ENCODE measurements around the gene COPZ1.

Gene COPZ1

DNA sequence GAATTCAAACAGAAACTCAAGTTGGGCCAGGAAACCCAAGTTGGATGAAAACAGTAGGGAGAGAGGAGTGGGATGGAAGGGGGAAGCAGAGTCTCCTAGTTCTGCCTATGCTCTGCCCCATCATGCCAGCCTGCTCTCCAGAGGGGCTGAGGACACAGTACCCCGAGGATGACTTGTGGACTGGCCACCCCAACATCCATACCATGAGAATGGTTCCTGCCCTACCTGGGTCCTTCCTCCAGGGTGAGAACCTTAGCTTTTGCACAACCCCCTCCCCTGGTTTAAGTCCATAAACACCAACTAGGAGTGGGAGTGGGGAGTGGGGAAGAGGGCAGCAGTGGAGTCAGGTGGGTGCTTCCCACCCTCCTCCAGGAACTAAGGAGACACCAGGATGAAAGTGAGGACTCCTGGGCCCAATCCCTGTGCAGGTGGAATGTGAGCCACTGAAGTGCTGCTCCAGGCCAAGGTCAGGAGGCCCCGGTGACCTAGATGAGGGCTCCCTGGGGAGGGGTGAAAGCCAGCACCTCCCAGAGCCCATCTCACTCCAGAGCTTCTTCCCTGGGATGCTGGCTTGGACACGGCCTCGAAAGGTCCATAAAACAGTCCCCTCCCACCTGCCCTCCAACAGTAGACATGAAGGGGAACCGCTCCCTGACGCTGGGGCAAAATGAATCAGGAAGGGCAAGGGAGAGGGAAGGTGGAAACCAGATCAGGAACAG lies 53.0 kb downstream of the COPZ1 start:
- no peak for DNase-seq

DNA sequence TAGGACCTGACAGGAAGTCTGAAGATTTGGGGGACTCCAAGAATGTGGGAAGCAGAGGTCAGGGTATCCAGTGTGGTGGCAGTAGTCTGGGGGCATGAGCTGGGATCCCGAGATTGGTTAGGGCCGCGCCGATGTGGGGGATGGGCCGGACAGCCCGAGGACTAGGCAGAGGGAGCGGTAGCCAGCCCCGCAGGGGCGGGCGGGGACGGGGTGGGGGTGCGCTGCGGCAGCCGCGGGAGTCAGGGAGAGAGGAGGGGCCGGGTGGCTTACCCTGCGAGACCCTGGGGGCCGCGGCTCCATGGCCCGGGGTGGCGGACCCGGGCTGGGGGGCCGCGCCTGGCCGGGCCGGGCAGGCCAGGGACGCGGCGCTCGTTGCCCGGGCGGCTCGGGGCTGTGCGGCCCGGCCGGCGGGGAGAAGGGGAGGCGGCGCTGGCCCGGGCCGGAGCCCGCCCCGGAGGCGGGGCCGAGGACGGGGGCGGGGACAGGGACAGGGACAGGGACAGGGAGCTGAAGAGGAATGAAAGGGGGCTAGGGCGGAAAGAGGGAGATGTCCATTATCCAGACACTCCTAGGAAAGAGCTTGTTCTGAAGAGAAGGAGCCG lies 54.0 kb downstream of the COPZ1 start:
- DNase-seq, result peak; percentile 65

DNA sequence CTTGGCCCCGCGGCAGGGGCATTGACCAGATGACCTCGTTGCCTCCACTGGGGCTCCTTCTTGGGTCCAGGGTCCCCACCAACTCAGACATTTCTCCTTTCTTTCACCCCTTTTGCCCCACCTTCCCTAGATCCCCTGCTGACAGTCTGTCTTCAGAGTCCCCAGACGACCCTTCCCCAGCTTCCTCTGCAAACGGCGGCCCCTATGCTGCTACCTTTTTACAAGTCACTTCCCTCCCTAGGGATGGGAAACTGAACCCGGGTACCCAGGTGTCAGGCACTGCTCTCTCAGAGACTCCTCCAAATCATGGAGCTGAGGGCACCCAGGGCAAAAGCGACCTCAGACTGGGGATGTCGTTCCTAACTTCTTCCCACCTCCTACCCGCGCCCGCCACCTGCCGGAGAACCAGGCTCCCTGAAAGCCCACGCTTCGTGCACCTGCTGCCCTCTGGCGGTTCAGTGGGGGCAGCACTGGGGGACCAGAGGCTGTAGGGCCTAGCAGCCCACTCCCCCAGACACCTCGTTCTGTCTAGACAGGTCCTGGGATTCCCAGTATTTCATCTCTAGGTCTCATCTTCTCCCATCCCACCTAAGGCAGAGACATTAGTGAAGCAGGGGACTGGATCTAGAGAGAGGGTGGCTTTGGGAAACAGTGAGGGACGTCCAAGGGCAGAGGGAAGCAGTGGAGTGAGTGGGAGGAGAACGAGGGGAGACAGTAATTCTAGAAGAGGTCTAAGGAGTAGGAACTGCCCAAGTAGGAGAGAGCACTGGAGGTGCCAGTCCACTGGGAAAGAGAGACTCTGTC lies 54.7 kb downstream of the COPZ1 start:
- peak; percentile 84 for DNase-seq

DNA sequence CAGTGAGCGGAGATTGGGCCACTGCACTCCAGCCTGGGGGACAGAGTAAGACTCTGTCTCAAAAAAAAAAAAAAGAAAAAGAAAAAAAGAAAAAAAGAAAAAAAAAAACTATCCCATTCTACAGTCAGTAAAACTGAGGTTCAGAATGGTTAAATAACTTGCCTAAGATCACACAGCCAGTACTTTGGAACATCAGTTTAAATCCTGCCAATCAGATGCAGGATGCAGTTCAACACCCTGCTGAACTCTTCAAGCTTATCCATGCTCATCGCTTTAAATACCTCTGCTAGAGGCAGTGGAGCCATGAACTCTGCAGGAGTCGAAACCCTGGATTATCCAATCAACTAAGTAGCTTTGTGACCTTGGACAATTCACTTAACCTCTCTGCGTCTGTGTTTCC lies 56.2 kb downstream of the COPZ1 start:
- no peak for DNase-seq

GRCh38 chr12:54383041-54383609 lies 58.2 kb downstream of the COPZ1 start:
- DNase-seq, result peak; percentile 91

DNA sequence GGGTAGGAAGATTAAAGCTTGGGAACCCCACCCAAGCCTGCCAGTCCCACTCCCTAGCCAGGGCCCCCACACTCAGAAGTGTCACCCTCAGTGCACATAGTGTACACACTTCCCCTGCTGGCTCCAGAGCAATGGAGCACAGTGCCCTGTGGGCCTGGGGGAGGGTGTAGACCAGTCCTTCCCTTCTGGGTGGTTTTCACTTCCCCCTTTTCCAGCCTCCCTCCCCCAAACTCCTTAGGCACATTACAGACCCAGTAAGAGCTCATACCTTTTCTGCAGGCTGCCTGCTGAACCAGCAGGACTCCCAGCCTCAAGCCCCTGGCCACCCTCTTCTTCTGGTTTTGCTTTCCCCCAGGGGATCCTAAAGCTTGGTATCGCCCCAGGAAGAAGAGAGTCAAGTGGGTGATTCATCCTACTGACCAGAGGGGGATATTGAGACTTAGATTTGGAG lies 59.7 kb downstream of the COPZ1 start, which contains the start of gene ZNF385A:
Gene ZNF385A, minus strand, starts transcription at position 143 of the 451 bp plus-strand sequence. CDS start 219 bp downstream, outside the sequence.
- DNase-seq, result no peak

GRCh38 chr12:54385251-54385914 lies 60.5 kb downstream of the COPZ1 start:
- no peak for DNase-seq

GRCh38 chr12:54386403-54387113 lies 61.6 kb downstream of the COPZ1 start:
- DNase-seq, result no peak

- no peak for DNase-seq
Observed at GRCh38 chr12:54387114-54387467, 62.2 kb downstream of the COPZ1 start.

DNA sequence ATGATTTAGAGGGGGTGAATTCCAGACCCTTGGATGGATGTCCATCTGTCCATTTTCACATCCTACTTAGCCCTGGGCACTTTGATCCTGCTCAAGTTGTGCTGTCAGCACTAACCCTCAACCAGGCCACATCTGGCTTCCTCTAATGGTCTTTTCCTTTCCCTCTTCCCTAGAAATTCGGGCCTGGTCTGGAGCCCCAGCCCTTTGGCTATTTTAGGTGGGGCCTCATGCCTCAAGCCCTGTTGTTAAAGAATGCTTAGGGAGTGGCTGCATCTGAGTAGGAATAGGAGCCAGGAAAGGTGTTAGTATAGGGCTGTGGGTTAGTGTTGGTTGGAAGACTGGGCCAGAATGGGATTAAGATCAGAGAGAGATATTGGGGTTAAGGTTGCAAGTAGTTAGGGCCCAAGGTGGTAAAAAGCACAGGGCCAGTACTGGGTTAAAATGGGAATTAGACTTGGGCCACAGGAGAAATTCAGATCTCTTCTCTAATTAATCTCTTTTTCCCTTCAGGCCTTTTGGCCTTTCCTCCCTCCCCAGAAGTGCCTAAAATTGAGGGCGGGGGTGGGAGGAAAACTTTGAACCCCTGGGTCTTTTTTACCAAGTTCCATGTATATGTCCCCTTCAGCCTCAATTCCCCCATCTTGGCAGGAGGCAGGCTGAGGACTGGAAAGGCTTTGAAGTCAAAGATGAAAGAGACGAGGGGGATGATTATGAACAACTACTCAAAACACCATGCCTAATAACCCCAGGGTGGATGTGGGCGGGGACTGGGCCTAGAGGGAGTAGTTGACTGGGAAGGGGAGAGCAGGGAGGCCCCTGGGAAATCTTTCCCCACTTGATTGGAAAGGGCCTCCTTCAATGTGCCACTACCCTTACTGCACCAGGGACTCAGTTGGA lies 63.6 kb downstream of the COPZ1 start:
- DNase-seq, result no peak

DNA sequence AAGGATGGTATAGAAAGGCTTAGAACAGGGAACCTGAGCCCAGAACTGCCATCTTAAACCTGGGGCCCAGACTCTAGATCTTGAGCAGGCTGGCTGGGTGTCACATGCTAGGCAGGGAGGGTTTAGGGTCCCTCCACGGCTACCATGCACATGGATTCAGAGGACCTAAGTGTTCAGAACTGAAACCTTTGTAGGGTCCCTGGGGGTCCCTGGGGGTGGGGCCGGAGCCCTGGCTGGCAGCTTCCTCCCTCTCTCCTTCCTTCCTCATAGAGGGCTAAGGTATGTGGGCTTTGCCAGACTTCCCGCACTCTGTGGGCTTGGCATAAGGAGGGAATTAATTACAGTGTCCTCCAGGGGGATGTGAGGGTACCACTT lies 64.2 kb downstream of the COPZ1 start:
- DNase-seq, result no peak

DNA sequence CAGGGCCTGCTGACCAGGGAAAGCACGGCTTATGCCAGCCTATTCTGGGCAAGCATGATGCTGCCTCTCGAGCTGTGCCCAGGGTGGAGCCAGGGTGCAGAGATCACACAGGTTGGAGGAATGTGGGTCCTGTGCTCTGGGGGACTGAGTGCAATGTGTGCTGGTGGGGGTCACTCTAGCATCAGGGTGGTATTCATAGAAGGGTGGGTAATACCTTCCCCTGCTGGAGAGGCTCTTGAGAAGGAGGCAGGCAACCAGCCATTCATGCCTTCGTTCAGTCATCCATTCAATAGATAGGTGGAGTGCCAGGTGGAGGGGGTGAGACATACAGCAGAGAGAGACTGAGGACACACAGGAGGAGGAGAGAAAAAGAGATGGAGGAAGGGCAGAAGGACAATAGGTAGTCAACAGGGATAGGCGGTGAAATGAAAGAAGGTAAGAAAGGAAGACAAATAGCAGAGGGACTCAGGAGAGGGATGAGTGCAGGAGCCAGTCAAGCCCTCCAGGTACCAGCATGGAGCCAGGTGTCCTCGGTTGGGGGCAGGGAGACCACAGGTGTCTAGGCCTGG lies 64.8 kb downstream of the COPZ1 start:
- no peak for DNase-seq

GRCh38 chr12:54390176-54390667 lies 65.3 kb downstream of the COPZ1 start:
- DNase-seq, result no peak

- DNase-seq, result no peak
Observed at GRCh38 chr12:54390668-54391551, 66.0 kb downstream of the COPZ1 start.

DNA sequence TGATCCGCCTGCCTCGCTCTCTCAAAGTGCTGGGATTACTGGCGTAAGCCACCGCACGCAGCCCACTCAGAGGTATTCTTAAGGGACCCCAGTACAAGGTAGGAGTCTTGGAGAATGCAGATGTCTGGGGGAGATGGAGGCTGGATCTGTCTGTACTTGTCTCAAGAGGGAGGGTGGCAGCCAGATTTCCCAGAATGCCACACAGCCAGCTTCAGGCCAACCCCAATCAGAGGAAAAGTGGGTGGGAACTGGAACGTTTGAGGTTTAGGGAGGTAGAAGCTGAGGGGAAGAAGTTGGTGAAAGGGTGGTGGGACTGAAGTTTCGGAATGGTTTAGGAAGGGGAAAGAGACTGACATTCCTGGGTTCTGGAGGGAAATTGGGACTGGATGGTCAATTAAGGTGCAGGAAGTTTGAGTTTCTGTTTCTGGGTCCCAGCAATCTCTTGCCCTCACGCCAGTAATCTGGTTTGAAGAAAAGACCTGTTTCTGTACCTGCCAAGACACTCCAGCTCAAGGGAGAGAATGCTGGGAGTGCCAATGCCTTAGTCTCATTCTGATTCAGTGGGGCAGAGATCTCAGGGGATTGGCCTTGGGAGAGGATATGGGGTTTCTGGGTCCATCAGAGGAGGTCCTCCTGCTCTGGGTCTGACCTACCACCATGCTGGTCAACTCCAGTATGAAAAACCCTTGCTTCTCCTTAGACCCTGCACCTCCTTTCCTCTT lies 67.7 kb downstream of the COPZ1 start:
- no peak for DNase-seq

- no peak for DNase-seq
Observed at GRCh38 chr12:54393207-54393609, 68.3 kb downstream of the COPZ1 start.

GRCh38 chr12:54393743-54394142 lies 68.8 kb downstream of the COPZ1 start:
- DNase-seq, result no peak

DNA sequence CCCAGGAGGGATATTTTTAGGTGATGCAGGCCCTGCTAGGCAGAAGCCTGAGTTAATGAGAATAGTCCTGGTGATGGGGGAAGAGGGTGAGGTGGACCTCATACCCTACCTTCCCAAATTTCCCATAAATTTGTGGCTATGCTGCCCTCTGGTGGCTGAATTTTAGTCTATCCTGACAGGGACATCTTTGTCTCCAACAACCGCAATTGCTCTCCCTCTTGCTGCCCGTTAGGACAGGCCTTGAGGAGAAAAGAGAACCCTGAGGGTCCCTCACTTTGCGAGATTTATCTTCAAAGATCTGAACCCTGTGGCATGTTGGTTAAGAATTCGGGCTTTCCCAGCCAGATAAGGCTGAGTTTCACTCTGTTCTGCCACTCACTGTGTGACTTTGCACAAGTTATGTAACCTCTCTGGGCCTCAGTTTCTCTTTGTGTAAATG lies 69.4 kb downstream of the COPZ1 start:
- DNase-seq, result peak; percentile 52

GRCh38 chr12:54394986-54395385 lies 70.1 kb downstream of the COPZ1 start:
- DNase-seq, result no peak

All from fibroblast of skin of back (primary cell).